ENCODE measurements around the gene SEC23A. TPM values are rescaled to one million over a fixed set of nuclear protein-coding genes. Genes with fewer than 3 reads are reported as not detected.

The SEC23A gene
- polyA plus RNA-seq, 2 of the 4 experiments (the other 2 are of a cell fraction), result 96.4 to 176 TPM

DNA sequence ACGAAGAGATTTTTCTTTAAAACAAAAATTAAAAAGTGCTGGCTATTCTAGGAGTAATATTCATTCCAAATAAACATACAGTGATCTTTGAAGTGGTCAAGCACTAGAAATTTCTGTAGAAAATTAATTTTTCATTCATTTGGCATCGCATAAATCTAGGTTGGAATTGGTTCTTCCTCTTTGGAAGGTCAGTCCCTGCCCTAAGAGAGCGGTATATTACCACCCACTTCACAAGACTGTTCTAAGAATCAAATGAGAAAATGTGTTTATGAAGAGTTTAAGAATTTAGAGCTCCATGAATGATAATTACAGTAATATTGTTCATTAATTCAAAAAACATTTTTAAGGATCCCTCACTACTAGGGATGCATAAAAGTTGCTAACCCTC lies 10.6 kb upstream of the SEC23A start:
- H3K4me1 ChIP-seq, result peaks cover 13% of the 10 kb centered on the region; the same call in 2 of the 3 replicates
- no peaks in the 10 kb centered on the region for H3K9me3 ChIP-seq

GRCh38 chr14:39109893-39110715 lies 7.1 kb upstream of the SEC23A start:
- Histone ChIP-seq H3K27ac (no peak overlapping the region), H3K4me1 (peaks cover 8% of the 10 kb centered on the region; the same call in 2 of the 3 replicates), H3K4me3 (no peak overlapping the region), H3K4me2 (no peak overlapping the region), H3K9me3 (no peaks in the 10 kb centered on the region)
- DNase-seq (ENCODE audit: low read depth in 1 of 2, low spot score in 1 of 2), result no peak
- ChIA-PET CTCF (interaction anchor here (1.4 to 1.8 kb wide), 2 partner anchors 259 to 316 kb away, joined by 3 to 10 read pairs; no protein-coding TSS in a partner anchor), POLR2A (no interaction called here)
- WGBS (ENCODE audit: missing lambda C conversion rate), result 83% methylated on average over 12 of the region's 12 CpGs
- FAIRE-seq, result no peak
- no peak for TF ChIP-seq ZC3H11A (IDR thresholded peaks at IDR 0.05)
- TF ChIP-seq ZSCAN20 (CRISPR knock-in tag; IDR thresholded peaks at IDR 0.05), result no peak
- TF ChIP-seq GATA3 (IDR thresholded peaks at IDR 0.05; ENCODE audit: borderline replicate concordance), result no peak
- TF ChIP-seq, protein P1, sequence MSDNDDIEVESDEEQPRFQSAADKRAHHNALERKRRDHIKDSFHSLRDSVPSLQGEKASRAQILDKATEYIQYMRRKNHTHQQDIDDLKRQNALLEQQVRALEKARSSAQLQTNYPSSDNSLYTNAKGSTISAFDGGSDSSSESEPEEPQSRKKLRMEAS (IDR thresholded peaks at IDR 0.05), result no peak
- no peak for TF ChIP-seq RAD21 (conservative IDR thresholded peaks at IDR 0.05 in 1 of 2, IDR thresholded peaks at IDR 0.05 in 1 of 2)
- no peak for TF ChIP-seq NPAS2 (CRISPR knock-in tag; IDR thresholded peaks at IDR 0.05; ENCODE audit: borderline replicate concordance)
- no peak for TF ChIP-seq SMC3 (IDR thresholded peaks at IDR 0.05)
- no peak for ATAC-seq

More for the DNA sequence above, 10.6 kb upstream of the SEC23A start:
- ATAC-seq (peak; percentile 13 to 19; a peak in 3 of 6 replicates), FAIRE-seq (no peak), DNase-seq (ENCODE audit: low read depth in 1 of 2, low spot score in 1 of 2) (no peak)
- WGBS (ENCODE audit: missing lambda C conversion rate), result 35% methylated on average over 3 of the region's 3 CpGs
- Histone ChIP-seq H3K27ac (peak overlapping the region; percentile 83 to 85), H3K4me3 (peak overlapping the region; percentile 69), H3K4me2 (peak overlapping the region; percentile 78)
- ChIA-PET CTCF (interaction anchor here (1.0 kb wide), 1 partner anchor 255 kb away, joined by 5 read pairs; no protein-coding TSS in a partner anchor), POLR2A (interaction anchor here (0.7 to 2.4 kb wide), 6 partner anchors 11 to 319 kb away, joined by 5 to 32 read pairs (median 8); partner anchors contain the start of genes FBXO33, PNN, SEC23A and TRAPPC6B)
- TF ChIP-seq KDM1A (IDR thresholded peaks at IDR 0.05; ENCODE audit: low read depth) (no peak), ESRRA (IDR thresholded peaks at IDR 0.05; ENCODE audit: borderline replicate concordance, low read length) (no peak), ZNF302 (CRISPR knock-in tag; IDR thresholded peaks at IDR 0.05) (no peak), RCOR1 (IDR thresholded peaks at IDR 0.05; ENCODE audit: low read depth, low read length) (no peak), CHD4 (IDR thresholded peaks at IDR 0.05; ENCODE audit: borderline replicate concordance) (no peak), FOXS1 (CRISPR knock-in tag; IDR thresholded peaks at IDR 0.05) (no peak)
- TF ChIP-seq, protein P2, sequence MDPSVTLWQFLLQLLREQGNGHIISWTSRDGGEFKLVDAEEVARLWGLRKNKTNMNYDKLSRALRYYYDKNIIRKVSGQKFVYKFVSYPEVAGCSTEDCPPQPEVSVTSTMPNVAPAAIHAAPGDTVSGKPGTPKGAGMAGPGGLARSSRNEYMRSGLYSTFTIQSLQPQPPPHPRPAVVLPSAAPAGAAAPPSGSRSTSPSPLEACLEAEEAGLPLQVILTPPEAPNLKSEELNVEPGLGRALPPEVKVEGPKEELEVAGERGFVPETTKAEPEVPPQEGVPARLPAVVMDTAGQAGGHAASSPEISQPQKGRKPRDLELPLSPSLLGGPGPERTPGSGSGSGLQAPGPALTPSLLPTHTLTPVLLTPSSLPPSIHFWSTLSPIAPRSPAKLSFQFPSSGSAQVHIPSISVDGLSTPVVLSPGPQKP (IDR thresholded peaks at IDR 0.05; ENCODE audit: low read depth, low read length), result no peak
- TF ChIP-seq, protein P1 (IDR thresholded peaks at IDR 0.05), result no peak

DNA sequence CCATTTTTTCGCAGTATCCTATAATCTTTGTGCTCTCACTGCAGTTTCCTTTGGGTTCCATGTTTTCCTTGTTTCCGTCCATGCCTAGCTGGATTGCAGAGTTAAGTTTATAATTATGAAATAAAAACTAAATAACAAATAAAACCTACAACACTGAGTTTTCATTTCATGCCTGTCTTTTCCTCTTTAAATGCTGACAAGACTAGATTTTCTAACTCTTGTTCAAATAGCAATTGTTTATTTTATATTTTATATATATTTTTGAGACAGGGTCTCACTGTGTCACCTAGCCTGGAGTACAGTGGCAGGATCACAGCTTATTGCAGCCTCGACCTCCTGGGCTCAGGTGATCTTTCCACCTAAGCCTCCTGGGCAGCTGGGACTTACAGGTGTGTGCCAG lies 5.8 kb upstream of the SEC23A start:
- Histone ChIP-seq H3K4me2 (no peak overlapping the region), H3K9me3 (no peaks in the 10 kb centered on the region), H3K4me1 (peaks cover 15% of the 10 kb centered on the region), H3K27ac (no peak overlapping the region), H3K4me3 (no peak overlapping the region)
- no peak for ATAC-seq
- FAIRE-seq, result no peak
- DNase-seq (ENCODE audit: low read depth in 1 of 2, low spot score in 1 of 2), result no peak
- CTCF ChIA-PET, result interaction anchor here (1.1 kb wide), 1 partner anchor 318 kb away, joined by 9 read pairs; no protein-coding TSS in a partner anchor
- WGBS (ENCODE audit: missing lambda C conversion rate), result 64% methylated on average over 3 of the region's 3 CpGs
- POLR2A ChIA-PET, result no interaction called here
- TF ChIP-seq MAFK (IDR thresholded peaks at IDR 0.05; ENCODE audit: partially characterized antibody) (peak; percentile 18), MYC (IDR thresholded peaks at IDR 0.05; ENCODE audit: borderline replicate concordance, low read length) (no peak)

GRCh38 chr14:39107591-39107996 lies 4.6 kb upstream of the SEC23A start:
- no peak overlapping the region for H3K4me2 ChIP-seq
- no peak overlapping the region for H3K4me3 ChIP-seq
- ChIA-PET CTCF (interaction anchor here (0.6 to 2.5 kb wide), 14 partner anchors 9 to 324 kb away, joined by 3 to 13 read pairs (median 4); partner anchors contain the start of genes FBXO33 and TRAPPC6B), POLR2A (interaction anchor here (1.4 kb wide), 1 partner anchor 63 kb away, joined by 5 read pairs; the partner anchor contains the start of gene TRAPPC6B)
- ATAC-seq (no peak), FAIRE-seq (no peak), DNase-seq (ENCODE audit: low read depth in 1 of 2, low spot score in 1 of 2) (peak; percentile 44 to 52)
- H3K9me3 ChIP-seq, result no peaks in the 10 kb centered on the region
- 51% methylated on average over 2 of the region's 2 CpGs for WGBS (ENCODE audit: missing lambda C conversion rate)
- TF ChIP-seq MAFK (IDR thresholded peaks at IDR 0.05; ENCODE audit: partially characterized antibody) (no peak), EP300 (IDR thresholded peaks at IDR 0.05) (no peak), ATOH8 (CRISPR knock-in tag; IDR thresholded peaks at IDR 0.05; ENCODE audit: low read depth) (no peak), ZSCAN20 (CRISPR knock-in tag; IDR thresholded peaks at IDR 0.05) (no peak), CBX8 (IDR thresholded peaks at IDR 0.05) (no peak), RAD21 (conservative IDR thresholded peaks at IDR 0.05 in 1 of 2, IDR thresholded peaks at IDR 0.05 in 1 of 2) (peak; percentile 70 to 75; a peak in 4 of 5 replicates), ZNF302 (CRISPR knock-in tag; IDR thresholded peaks at IDR 0.05) (no peak), POLR2A (IDR thresholded peaks at IDR 0.05; ENCODE audit: low read length) (no peak), SMC3 (IDR thresholded peaks at IDR 0.05) (peak; percentile 83), HDAC2 (IDR thresholded peaks at IDR 0.05) (no peak), HOXB13 (CRISPR knock-in tag; IDR thresholded peaks at IDR 0.05; ENCODE audit: low read depth) (no peak), E2F6 (IDR thresholded peaks at IDR 0.05; ENCODE audit: borderline replicate concordance, low read depth) (no peak)
- TF ChIP-seq, protein P3, sequence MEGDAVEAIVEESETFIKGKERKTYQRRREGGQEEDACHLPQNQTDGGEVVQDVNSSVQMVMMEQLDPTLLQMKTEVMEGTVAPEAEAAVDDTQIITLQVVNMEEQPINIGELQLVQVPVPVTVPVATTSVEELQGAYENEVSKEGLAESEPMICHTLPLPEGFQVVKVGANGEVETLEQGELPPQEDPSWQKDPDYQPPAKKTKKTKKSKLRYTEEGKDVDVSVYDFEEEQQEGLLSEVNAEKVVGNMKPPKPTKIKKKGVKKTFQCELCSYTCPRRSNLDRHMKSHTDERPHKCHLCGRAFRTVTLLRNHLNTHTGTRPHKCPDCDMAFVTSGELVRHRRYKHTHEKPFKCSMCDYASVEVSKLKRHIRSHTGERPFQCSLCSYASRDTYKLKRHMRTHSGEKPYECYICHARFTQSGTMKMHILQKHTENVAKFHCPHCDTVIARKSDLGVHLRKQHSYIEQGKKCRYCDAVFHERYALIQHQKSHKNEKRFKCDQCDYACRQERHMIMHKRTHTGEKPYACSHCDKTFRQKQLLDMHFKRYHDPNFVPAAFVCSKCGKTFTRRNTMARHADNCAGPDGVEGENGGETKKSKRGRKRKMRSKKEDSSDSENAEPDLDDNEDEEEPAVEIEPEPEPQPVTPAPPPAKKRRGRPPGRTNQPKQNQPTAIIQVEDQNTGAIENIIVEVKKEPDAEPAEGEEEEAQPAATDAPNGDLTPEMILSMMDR (IDR thresholded peaks at IDR 0.05), result peak; percentile 70
- no peak overlapping the region for H3K27ac ChIP-seq
- H3K4me1 ChIP-seq, result peaks cover 10% of the 10 kb centered on the region

Measured in A549 (cell line).